Hepatic stellate cell (primary cell): ENCODE results near the gene MGAT3.
A peak's percentile ranks its signal among the peaks of the same experiment; 100 is the strongest.

ENCODE experiments used
- DNase-seq: peaks from one replicate; pipeline ENCODE4 v3.0.0; 2011; ENCODE audit warnings: low spot score

Gene MGAT3

GRCh38 chr22:39529487-39529851 is 72.7 kb downstream of the MGAT3 start:
- no peak for DNase-seq

- no peak for DNase-seq
These were observed 73.3 kb downstream of the MGAT3 start for GRCh38 chr22:39530116-39530515.

- DNase-seq = peak; percentile 71
These were observed 74.0 kb downstream of the MGAT3 start for GRCh38 chr22:39530692-39531331.

GRCh38 chr22:39532215-39533073 is 75.6 kb downstream of the MGAT3 start, which contains the start of gene RPS19BP1:
TSS of gene RPS19BP1 (minus strand) at chr22:39532748. CDS start at chr22:39532738, 10 bp downstream.
- peak; percentile 98 for DNase-seq

- no peak for DNase-seq
These were observed 77.3 kb downstream of the MGAT3 start for GRCh38 chr22:39534092-39534506.

GRCh38 chr22:39534591-39535356 is 78.0 kb downstream of the MGAT3 start:
- peak; percentile 82 for DNase-seq

- DNase-seq = no peak
These were observed 78.5 kb downstream of the MGAT3 start for GRCh38 chr22:39535357-39535725.

GRCh38 chr22:39535831-39536449 is 79.1 kb downstream of the MGAT3 start:
- DNase-seq = no peak

- DNase-seq = no peak
These were observed 79.9 kb downstream of the MGAT3 start for GRCh38 chr22:39536711-39537110.

GRCh38 chr22:39537975-39538374 is 81.2 kb downstream of the MGAT3 start:
- no peak for DNase-seq
